ENCODE results near the gene F2. TPM values are rescaled to one million over a fixed set of nuclear protein-coding genes. Genes with fewer than 3 reads are reported as not detected.

F2 gene
- total and polyA plus RNA-seq, 2 of the 13 experiments (the other 11 are each of a cell fraction or from before 2014, with no cell fraction given) = 330 to 801 TPM

GRCh38 chr11:46700241-46701077, 18.6 kb upstream of the F2 start, which contains the start of the genes ARHGAP1 and ZNF408 (continued):
- TF ChIP-seq ZKSCAN1 (IDR thresholded peaks at IDR 0.05; ENCODE audit: low read length) (no peak), HDAC1 (CRISPR knock-in tag; IDR thresholded peaks at IDR 0.05) (peak; percentile 86), MAF1 (CRISPR knock-in tag; IDR thresholded peaks at IDR 0.05; ENCODE audit: borderline replicate concordance) (no peak), CCDC6 (CRISPR knock-in tag; IDR thresholded peaks at IDR 0.05) (no peak; the same call in 1 of the 2 replicates), NFIB (CRISPR knock-in tag; IDR thresholded peaks at IDR 0.05; ENCODE audit: borderline replicate concordance) (no peak), ZBTB40 (IDR thresholded peaks at IDR 0.05) (peak; percentile 97), ZBTB40 (CRISPR knock-in tag; IDR thresholded peaks at IDR 0.05) (peak; percentile 42; the same call in 1 of the 2 replicates), HIVEP1 (CRISPR knock-in tag; IDR thresholded peaks at IDR 0.05) (no peak), ZBTB3 (CRISPR knock-in tag; IDR thresholded peaks at IDR 0.05; ENCODE audit: borderline replicate concordance, low read depth) (peak; percentile 81), ATAD3A (CRISPR knock-in tag; IDR thresholded peaks at IDR 0.05) (no peak), ZSCAN29 (CRISPR knock-in tag; conservative IDR thresholded peaks at IDR 0.05) (peak; percentile 4; the same call in 1 of the 2 replicates), ZKSCAN5 (CRISPR knock-in tag; IDR thresholded peaks at IDR 0.05) (no peak), SYNCRIP (IDR thresholded peaks at IDR 0.05; ENCODE audit: insufficient read depth, low read depth, low read length) (no peak), ATRX (CRISPR knock-in tag; IDR thresholded peaks at IDR 0.05; ENCODE audit: borderline replicate concordance) (no peak), ZZZ3 (CRISPR knock-in tag; IDR thresholded peaks at IDR 0.05; ENCODE audit: borderline replicate concordance) (peak; percentile 81; the same call in 1 of the 2 replicates), FLYWCH1 (CRISPR knock-in tag; IDR thresholded peaks at IDR 0.05) (no peak), BCLAF1 (IDR thresholded peaks at IDR 0.05) (no peak)
